ENCODE measurements around the gene COX10.

DNA sequence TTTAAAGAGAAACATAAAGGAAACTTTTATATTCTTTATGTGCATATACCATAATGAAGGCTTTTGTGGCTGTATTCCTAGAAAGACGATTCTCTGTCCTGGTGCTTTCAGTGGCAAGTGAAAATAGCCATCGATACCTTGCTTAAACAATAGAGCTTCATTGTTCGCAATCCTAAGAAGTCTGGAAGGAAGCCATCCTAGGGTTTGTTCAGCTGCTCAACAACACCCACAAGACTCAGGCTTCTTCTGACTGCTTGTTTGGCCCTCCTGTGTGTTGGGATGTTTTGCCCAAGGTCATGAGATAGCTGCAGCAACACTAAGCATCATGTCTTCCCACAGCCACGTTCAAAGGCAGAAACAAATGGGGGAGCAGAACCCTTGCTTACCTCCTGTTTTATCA, 36.1 kb upstream of the COX10 start:
- TF ChIP-seq POLR2A (IDR thresholded peaks at IDR 0.05): no peak
- TF ChIP-seq, protein P1, sequence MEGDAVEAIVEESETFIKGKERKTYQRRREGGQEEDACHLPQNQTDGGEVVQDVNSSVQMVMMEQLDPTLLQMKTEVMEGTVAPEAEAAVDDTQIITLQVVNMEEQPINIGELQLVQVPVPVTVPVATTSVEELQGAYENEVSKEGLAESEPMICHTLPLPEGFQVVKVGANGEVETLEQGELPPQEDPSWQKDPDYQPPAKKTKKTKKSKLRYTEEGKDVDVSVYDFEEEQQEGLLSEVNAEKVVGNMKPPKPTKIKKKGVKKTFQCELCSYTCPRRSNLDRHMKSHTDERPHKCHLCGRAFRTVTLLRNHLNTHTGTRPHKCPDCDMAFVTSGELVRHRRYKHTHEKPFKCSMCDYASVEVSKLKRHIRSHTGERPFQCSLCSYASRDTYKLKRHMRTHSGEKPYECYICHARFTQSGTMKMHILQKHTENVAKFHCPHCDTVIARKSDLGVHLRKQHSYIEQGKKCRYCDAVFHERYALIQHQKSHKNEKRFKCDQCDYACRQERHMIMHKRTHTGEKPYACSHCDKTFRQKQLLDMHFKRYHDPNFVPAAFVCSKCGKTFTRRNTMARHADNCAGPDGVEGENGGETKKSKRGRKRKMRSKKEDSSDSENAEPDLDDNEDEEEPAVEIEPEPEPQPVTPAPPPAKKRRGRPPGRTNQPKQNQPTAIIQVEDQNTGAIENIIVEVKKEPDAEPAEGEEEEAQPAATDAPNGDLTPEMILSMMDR (IDR thresholded peaks at IDR 0.05): no peak

Measured in esophagus squamous epithelium (tissue), 4 donors.